CD4-positive, CD25-positive, alpha-beta regulatory T cell (primary cell): ENCODE measurements around the gene MARCHF10. TPM values are rescaled to one million over a fixed set of nuclear protein-coding genes. Genes with fewer than 3 reads are reported as not detected.
A peak's percentile ranks its signal among the peaks of the same experiment; 100 is the strongest.
"Not testable (repeated sequence)": the region's sequence is repeated elsewhere in the genome, so short reads cannot be mapped to it uniquely, and the experiment has no call there.

Experiments
- ATAC-seq, 2 donors: fragments of 150-1000 bp; cut with Tn5 transposase; one replicate each; pipeline ENCODE4 v1.10.0; 2021; ENCODE audit warnings: low read depth in 2 of 2, moderate number of reproducible peaks in 2 of 2, moderate library complexity in 1 of 2
- DNase-seq, 3 donors: peaks; one replicate each; pipeline versions ENCODE4 v3.0.0 to v3.0.0-alpha.2; 2012 to 2022; ENCODE audit warnings: mixed read lengths in 1 of 3
- H3K27ac ChIP-seq: one replicate; pipeline ENCODE4 v1.7.0; 2013; ENCODE audit warnings: mild to moderate bottlenecking, low read length; ENCODE audit not compliant: insufficient read depth, poor library complexity, severe bottlenecking
- H3K27me3 ChIP-seq: one replicate; pipeline ENCODE4 v1.7.0; 2013; ENCODE audit warnings: low read length; ENCODE audit not compliant: control insufficient read depth, insufficient read depth
- H3K36me3 ChIP-seq: one replicate; pipeline ENCODE4 v1.7.0; 2013; ENCODE audit warnings: mild to moderate bottlenecking, low read length, moderate library complexity; ENCODE audit not compliant: control insufficient read depth, insufficient read depth
- H3K4me1 ChIP-seq: 2 replicates; pipeline ENCODE4 v1.7.0; 2013; ENCODE audit warnings: mild to moderate bottlenecking, low read length; ENCODE audit not compliant: insufficient read depth, control insufficient read depth, poor library complexity, severe bottlenecking
- H3K4me3 ChIP-seq: one replicate; pipeline ENCODE4 v1.7.0; 2013; ENCODE audit warnings: low read depth, mild to moderate bottlenecking, low read length, moderate library complexity
- H3K9me3 ChIP-seq, 2 experiments: 1 replicate in 1 of 2; 2 replicates in 1 of 2; pipeline ENCODE4 v1.7.0; 2013; ENCODE audit warnings: low read length in 2 of 2, mild to moderate bottlenecking in 1 of 2, moderate library complexity in 1 of 2; ENCODE audit not compliant: control insufficient read depth in 2 of 2
- H3K27ac Mint-ChIP-seq, 3 donors: one replicate each; pipeline ENCODE4 v1.8.0; 2020 to 2022; ENCODE audit warnings: mild to moderate bottlenecking in 3 of 3, mixed read lengths in 3 of 3, moderate library complexity in 2 of 3
- H3K27me3 Mint-ChIP-seq: one replicate; pipeline ENCODE4 v1.8.0; 2022; ENCODE audit warnings: mild to moderate bottlenecking, mixed read lengths
- H3K36me3 Mint-ChIP-seq: one replicate; pipeline ENCODE4 v1.8.0; 2020; ENCODE audit warnings: mixed read lengths
- H3K4me1 Mint-ChIP-seq, 4 donors: one replicate each; pipeline ENCODE4 v1.8.0; 2020 to 2022; ENCODE audit warnings: mixed read lengths in 4 of 4, mild to moderate bottlenecking in 1 of 4
- H3K4me3 Mint-ChIP-seq, 4 donors: one replicate each; pipeline ENCODE4 v1.8.0; 2020 to 2022; ENCODE audit warnings: mild to moderate bottlenecking in 4 of 4, mixed read lengths in 4 of 4, moderate library complexity in 3 of 4
- H3K9me3 Mint-ChIP-seq, 7 donors: one replicate each; pipeline ENCODE4 v1.8.0; 2020 to 2022; ENCODE audit warnings: mixed read lengths in 7 of 7, mild to moderate bottlenecking in 3 of 7, moderate library complexity in 2 of 7
- polyA plus RNA-seq, 4 donors: library from polyadenylated mRNA; unstranded; fragments of 300-500 nt; fragmentation: Illumina TruSeq; gene quantifications; one replicate each; pipeline ENCODE4 v1.2.3, GENCODE V29; 2021
- total RNA-seq: library from RNA; stranded (reverse); gene quantifications from one replicate; pipeline ENCODE4 v1.2.3, GENCODE V29; 2022

Gene MARCHF10
- total and polyA plus RNA-seq, 5 donors from 2014 or later, result 0.12 to 0.48 (median 0.18) TPM; not detected in 2

DNA sequence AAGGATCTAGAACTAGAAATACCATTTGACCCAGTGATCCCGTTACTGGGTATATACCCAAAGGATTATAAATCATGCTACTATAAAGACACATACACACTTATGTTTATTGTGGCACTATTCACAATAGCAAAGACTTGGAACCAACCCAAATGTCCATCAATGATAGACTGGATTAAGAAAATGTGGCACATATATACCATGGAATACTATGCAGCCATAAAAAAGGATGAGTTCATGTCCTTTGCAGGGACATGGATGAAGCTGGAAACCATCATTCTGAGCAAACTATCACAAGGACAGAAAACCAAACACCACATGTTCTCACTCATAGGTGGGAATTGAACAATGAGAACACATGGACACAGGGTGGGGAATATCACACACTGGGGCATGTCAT is 22.1 kb downstream of the MARCHF10 start:
- not testable (repeated sequence) for ATAC-seq, H3K27ac Mint-ChIP-seq, H3K4me1 ChIP-seq, H3K4me3 Mint-ChIP-seq, H3K4me1 Mint-ChIP-seq, DNase-seq, H3K36me3 Mint-ChIP-seq, H3K27ac ChIP-seq, H3K27me3 ChIP-seq, H3K36me3 ChIP-seq, H3K4me3 ChIP-seq, H3K27me3 Mint-ChIP-seq, H3K9me3 ChIP-seq
- H3K9me3 Mint-ChIP-seq, result peaks cover 0 to 15% (median 4%) of the 10 kb centered on the region in 7 donors

DNA sequence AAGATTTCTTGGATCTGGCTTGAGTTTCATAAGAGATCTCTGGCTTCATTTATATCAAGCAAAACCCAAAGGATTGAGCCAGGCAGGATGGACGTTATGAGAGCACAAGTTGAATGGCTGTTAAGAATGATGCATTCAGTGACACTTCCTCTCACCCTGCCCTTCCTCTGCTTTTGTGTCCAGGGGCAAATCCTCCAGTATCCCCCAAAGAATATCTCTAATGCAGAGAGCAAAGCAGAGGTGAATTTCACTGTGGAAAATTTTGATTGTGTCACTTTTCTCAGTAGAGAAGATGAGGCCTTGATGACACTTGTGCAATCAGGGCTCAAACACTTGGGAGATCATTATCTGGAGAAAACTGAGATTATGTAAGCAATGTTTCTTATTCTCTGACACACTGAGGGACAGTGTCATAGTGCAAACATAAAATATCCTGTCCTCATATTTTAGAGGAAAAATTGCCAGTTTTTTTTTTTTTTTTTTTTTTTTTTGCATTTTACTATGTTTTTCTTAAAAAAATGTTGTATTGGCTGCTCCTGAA is 25.3 kb downstream of the MARCHF10 start:
- DNase-seq (no peak), ATAC-seq (no peak)
- H3K9me3 Mint-ChIP-seq, result peaks cover 0 to 15% (median 4%) of the 10 kb centered on the region in 7 donors
- Histone ChIP-seq H3K9me3 (no peaks in the 10 kb centered on the region), H3K4me1 (no peaks in the 10 kb centered on the region), H3K4me3 (no peak overlapping the region), H3K27me3 (no peaks in the 10 kb centered on the region), H3K36me3 (no peaks in the 10 kb centered on the region), H3K27ac (no peak overlapping the region)
- no peak overlapping the region for H3K27ac Mint-ChIP-seq
- H3K4me1 Mint-ChIP-seq, result no peaks in the 10 kb centered on the region
- peaks cover 4% of the 10 kb centered on the region for H3K27me3 Mint-ChIP-seq
- H3K36me3 Mint-ChIP-seq, result no peaks in the 10 kb centered on the region
- H3K4me3 Mint-ChIP-seq, result no peak overlapping the region

DNA sequence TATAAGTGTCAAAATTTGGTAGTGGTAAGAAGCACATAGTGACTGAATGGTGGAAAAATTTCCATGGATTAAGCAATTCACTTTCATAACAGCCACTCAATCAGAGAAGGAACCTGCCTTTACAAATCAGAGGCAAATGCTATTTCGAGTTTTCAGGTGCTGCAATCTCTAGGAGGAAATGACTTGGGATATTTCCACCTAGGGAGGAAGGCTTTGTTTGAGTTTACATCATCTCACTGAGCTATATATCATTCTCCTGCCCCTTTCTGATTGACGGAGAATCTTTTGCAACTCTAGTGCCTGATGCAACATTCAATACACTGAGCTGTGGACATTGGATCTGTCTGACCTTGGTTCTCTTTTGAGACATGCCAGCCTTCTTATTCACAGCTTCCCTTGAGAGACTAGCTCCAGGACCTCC is 26.3 kb downstream of the MARCHF10 start:
- peaks cover 4% of the 10 kb centered on the region for H3K27me3 Mint-ChIP-seq
- no peaks in the 10 kb centered on the region for H3K36me3 Mint-ChIP-seq
- no peak overlapping the region for H3K27ac ChIP-seq
- ATAC-seq, result no peak
- H3K9me3 ChIP-seq, result no peaks in the 10 kb centered on the region
- H3K4me1 Mint-ChIP-seq, result no peaks in the 10 kb centered on the region
- H3K4me3 Mint-ChIP-seq, result no peak overlapping the region
- H3K4me3 ChIP-seq, result no peak overlapping the region
- no peak overlapping the region for H3K27ac Mint-ChIP-seq
- H3K36me3 ChIP-seq, result no peaks in the 10 kb centered on the region
- H3K9me3 Mint-ChIP-seq, result peaks cover 0 to 15% (median 2%) of the 10 kb centered on the region in 7 donors
- H3K4me1 ChIP-seq, result no peaks in the 10 kb centered on the region
- no peaks in the 10 kb centered on the region for H3K27me3 ChIP-seq
- no peak for DNase-seq

DNA sequence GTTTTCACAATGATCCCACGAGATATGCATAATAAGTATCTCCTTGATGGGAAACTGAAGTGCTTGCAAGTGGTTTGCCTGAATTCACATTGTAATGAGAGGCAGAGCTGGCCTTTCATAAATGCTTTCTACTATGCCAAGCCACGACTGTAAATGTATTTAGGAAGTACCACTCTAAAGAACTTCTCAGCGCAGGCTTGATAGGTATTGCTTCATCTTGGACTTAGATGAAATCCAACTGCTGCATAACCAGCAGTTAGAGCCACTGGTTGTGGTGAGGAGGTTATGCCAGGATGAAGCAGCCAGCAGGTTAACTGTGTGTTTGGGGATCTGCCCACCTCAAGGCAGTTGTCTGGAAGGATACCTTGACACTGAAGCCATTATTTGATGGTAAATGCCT is 26.8 kb downstream of the MARCHF10 start:
- no peak overlapping the region for H3K27ac Mint-ChIP-seq
- H3K9me3 Mint-ChIP-seq, result peaks cover 0 to 15% (median 2%) of the 10 kb centered on the region in 7 donors

DNA sequence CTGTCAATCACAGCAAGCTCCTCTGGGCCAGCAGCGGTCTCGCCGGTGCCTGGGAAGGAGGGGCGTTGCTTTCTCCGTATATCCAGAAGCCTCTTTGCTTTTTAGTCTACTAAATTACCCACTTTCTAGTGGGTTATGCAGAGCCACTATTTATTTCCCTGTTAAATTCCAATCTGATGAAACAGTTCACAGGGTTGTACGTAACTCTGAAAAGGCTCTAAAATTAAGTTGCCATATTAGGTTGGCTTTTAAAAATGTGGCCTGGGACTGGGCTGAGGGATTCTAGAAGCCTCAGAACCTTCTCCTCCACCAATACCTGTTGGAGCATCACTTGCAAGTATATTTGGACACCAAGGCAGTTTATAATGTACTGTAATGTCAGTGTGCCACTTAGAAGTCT is 27.2 kb downstream of the MARCHF10 start:
- Mint-ChIP-seq H3K9me3 (peaks cover 0 to 15% (median 2%) of the 10 kb centered on the region in 7 donors), H3K4me1 (no peaks in the 10 kb centered on the region), H3K36me3 (no peaks in the 10 kb centered on the region), H3K4me3 (no peak overlapping the region), H3K27me3 (peaks cover 8% of the 10 kb centered on the region), H3K27ac (no peak overlapping the region)
- Histone ChIP-seq H3K9me3 (no peaks in the 10 kb centered on the region), H3K27ac (no peak overlapping the region), H3K27me3 (no peaks in the 10 kb centered on the region), H3K36me3 (no peaks in the 10 kb centered on the region), H3K4me3 (no peak overlapping the region), H3K4me1 (no peaks in the 10 kb centered on the region)
- ATAC-seq (no peak), DNase-seq (no peak)

More for the DNA sequence above, 26.8 kb downstream of the MARCHF10 start:
- Histone ChIP-seq H3K4me1 (no peaks in the 10 kb centered on the region), H3K27me3 (no peaks in the 10 kb centered on the region), H3K4me3 (no peak overlapping the region), H3K36me3 (no peaks in the 10 kb centered on the region), H3K27ac (no peak overlapping the region), H3K9me3 (no peaks in the 10 kb centered on the region)
- DNase-seq (no peak), ATAC-seq (no peak)
- no peaks in the 10 kb centered on the region for H3K36me3 Mint-ChIP-seq
- H3K27me3 Mint-ChIP-seq, result peaks cover 5% of the 10 kb centered on the region
- no peak overlapping the region for H3K4me3 Mint-ChIP-seq
- no peaks in the 10 kb centered on the region for H3K4me1 Mint-ChIP-seq

DNA sequence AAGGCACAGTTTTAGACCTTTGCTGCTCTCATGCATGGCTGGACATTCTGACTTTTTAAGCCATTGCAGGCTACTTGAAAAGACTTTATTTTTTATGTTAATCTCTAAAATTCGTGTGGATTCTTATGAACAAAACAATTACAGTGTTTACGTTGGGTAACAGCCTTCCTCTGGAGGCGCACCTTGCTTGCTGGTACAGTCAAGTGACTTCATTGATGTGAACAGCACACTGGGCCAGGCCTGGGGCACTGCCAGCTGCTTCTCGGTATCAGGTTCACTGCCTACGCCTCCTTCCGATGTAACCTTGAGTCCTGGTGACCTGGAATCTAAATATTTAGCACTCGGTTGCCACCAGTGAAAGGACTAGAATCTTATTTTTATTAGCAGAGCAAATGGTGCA is 27.8 kb downstream of the MARCHF10 start:
- ATAC-seq (no peak), DNase-seq (no peak)
- H3K36me3 Mint-ChIP-seq, result no peaks in the 10 kb centered on the region
- Histone ChIP-seq H3K9me3 (no peaks in the 10 kb centered on the region), H3K27ac (no peak overlapping the region), H3K4me3 (no peak overlapping the region), H3K27me3 (no peaks in the 10 kb centered on the region), H3K36me3 (no peaks in the 10 kb centered on the region), H3K4me1 (no peaks in the 10 kb centered on the region)
- no peak overlapping the region for H3K27ac Mint-ChIP-seq
- H3K4me3 Mint-ChIP-seq, result no peak overlapping the region
- H3K27me3 Mint-ChIP-seq, result peaks cover 8% of the 10 kb centered on the region
- H3K9me3 Mint-ChIP-seq, result peaks cover 0 to 11% (median 2%) of the 10 kb centered on the region in 7 donors
- no peaks in the 10 kb centered on the region for H3K4me1 Mint-ChIP-seq

DNA sequence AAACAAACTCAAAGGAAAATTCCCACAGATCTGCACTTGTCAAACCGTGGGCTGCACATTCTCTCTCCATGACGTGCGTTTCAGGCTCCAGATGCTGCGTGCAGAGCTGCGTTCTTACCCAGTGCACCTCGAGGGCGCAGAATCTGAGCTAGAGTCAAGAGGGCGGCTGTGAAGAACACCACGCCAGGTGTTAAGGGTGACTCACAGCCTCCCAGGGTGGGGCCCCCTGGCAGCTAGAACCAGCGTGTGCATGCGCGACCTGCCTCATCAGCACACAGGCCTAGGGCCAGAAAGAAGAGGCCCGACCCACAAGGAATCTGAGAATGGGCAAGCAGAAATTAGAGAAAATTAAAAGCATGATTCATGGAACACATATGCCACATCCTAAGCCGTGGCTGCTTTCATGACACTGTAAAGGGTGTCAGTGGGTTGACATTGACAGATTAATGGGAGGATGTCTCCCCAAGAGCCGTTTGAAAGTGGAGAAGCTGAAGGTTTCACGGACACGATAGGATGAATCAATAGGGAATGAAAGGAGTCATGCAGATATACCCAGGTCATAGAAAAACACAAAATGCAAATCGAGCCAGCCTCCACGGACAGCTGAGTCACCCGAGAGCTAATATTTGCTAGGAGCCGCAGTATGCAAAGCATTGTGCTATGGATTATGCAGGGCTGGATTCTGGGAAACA is 29.0 kb downstream of the MARCHF10 start:
- H3K4me1 ChIP-seq, result no peaks in the 10 kb centered on the region
- no peaks in the 10 kb centered on the region for H3K9me3 ChIP-seq
- DNase-seq (no peak), ATAC-seq (no peak)
- H3K27me3 ChIP-seq, result no peaks in the 10 kb centered on the region
- H3K4me3 Mint-ChIP-seq, result no peak overlapping the region
- H3K9me3 Mint-ChIP-seq, result peaks cover 0 to 5% (median 2%) of the 10 kb centered on the region in 7 donors
- H3K36me3 ChIP-seq, result no peaks in the 10 kb centered on the region
- H3K27ac Mint-ChIP-seq, result peak overlapping the region in 1 of 3 donors; percentile 38
- H3K27ac ChIP-seq, result no peak overlapping the region
- no peaks in the 10 kb centered on the region for H3K4me1 Mint-ChIP-seq
- H3K27me3 Mint-ChIP-seq, result peaks cover 8% of the 10 kb centered on the region
- no peaks in the 10 kb centered on the region for H3K36me3 Mint-ChIP-seq
- no peak overlapping the region for H3K4me3 ChIP-seq

DNA sequence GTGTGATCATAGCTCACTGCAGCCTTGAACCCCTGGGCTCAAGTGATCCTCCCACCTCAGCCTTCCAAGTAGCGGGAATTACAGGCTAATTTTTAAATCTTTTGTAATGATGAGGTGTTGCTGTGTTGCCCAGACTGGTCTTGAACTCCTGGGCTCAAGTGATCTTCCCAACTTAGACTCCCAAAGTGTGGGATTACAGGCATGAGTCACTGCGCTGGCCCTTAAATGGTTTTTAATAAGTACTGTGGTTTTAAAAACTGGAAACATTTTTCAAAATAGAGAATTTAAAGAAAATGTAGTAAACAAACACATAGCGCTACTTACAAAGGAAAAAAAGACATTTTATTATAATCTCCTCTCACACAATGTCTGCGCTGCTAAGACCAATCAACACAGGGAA is 32.2 kb downstream of the MARCHF10 start:
- Mint-ChIP-seq H3K9me3 (peaks cover 0 to 6% (median 0%) of the 10 kb centered on the region in 7 donors), H3K4me3 (no peak overlapping the region), H3K36me3 (no peaks in the 10 kb centered on the region), H3K27me3 (peaks cover 10% of the 10 kb centered on the region), H3K4me1 (no peaks in the 10 kb centered on the region), H3K27ac (no peak overlapping the region)
- no peak overlapping the region for H3K27ac ChIP-seq
- DNase-seq (no peak), ATAC-seq (no peak)
- no peak overlapping the region for H3K4me3 ChIP-seq
- no peaks in the 10 kb centered on the region for H3K4me1 ChIP-seq
- no peaks in the 10 kb centered on the region for H3K36me3 ChIP-seq
- H3K9me3 ChIP-seq, result no peaks in the 10 kb centered on the region
- no peaks in the 10 kb centered on the region for H3K27me3 ChIP-seq
